ENCODE measurements around the gene BHLHA15. TPM values are rescaled to one million over a fixed set of nuclear protein-coding genes. Genes with fewer than 3 reads are reported as not detected.

The BHLHA15 gene
- total and polyA plus RNA-seq, 2 donors (not counting 1 experiment from before 2014, with no cell fraction given) = 0.33 TPM; not detected in 1

DNA sequence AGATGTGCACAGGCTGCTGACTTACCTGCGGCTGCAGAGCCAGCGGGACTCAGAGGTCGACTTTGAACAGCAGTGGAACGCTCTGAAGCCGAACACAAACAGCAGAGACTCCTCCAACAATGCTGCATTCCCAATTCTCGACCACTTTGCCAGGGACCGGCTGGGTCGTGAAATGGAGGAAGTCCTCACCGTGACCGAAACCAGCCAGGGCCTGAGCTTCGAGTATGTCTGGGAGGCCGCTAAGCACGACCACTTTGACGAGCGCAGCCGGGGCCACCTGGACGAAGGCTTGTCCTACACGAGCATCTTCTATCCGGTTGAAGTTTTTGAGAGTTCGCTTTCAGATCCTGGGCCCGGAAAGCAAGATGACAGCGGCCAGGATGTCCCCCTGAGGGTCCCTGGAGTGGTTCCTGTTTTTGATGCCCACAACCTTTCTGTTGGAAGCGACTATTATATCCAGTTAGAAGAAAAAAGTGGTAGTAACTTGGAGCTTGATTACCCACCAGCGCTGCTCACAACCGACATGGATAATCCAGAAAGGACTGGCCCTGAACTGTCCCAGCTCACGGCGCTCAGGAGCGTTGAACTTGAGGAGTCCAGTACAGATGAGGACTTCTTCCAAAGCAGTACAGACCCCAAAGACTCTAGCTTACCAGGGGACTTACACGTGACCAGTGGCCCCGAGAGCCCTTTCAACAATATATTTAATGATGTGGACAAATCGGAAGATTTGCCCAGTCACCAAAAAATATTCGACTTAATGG is 19.4 kb upstream of the BHLHA15 start:
- Histone ChIP-seq H2AFZ (ENCODE audit: low read length) (no peak overlapping the region), H3K27me3 (ENCODE audit: control insufficient read depth, insufficient read depth, low read length) (no peaks in the 10 kb centered on the region), H3K4me3 (replicated peaks in 1 of 4; ENCODE audit: control extremely low read depth in 1 of 4, insufficient read depth in 1 of 4, low read depth in 3 of 4, low read length in 4 of 4) (no peak overlapping the region), H4K20me1 (ENCODE audit: control insufficient read depth, extremely low read depth, insufficient read depth, low read length) (no peaks in the 10 kb centered on the region), H3K4me2 (ENCODE audit: extremely low read depth, insufficient read depth, low read length) (no peak overlapping the region), H3K36me3 (ENCODE audit: control insufficient read depth, insufficient read depth, low read length) (peaks cover 4% of the 10 kb centered on the region), H3K9me3 (ENCODE audit: control insufficient read depth, insufficient read depth, low read depth, low read length) (no peaks in the 10 kb centered on the region), H3K79me2 (ENCODE audit: control insufficient read depth, insufficient read depth, low read length) (no peaks in the 10 kb centered on the region), H3K27ac (ENCODE audit: insufficient read depth, low read length) (no peak overlapping the region), H3K4me1 (ENCODE audit: control insufficient read depth, extremely low read depth, insufficient read depth, low read length) (no peaks in the 10 kb centered on the region), H3K9ac (ENCODE audit: insufficient read depth, low read length) (no peak overlapping the region)
- no peak for TF ChIP-seq EZH2 (IDR thresholded peaks at IDR 0.05; ENCODE audit: low read length, missing control alignments)
- TF ChIP-seq, protein P1, sequence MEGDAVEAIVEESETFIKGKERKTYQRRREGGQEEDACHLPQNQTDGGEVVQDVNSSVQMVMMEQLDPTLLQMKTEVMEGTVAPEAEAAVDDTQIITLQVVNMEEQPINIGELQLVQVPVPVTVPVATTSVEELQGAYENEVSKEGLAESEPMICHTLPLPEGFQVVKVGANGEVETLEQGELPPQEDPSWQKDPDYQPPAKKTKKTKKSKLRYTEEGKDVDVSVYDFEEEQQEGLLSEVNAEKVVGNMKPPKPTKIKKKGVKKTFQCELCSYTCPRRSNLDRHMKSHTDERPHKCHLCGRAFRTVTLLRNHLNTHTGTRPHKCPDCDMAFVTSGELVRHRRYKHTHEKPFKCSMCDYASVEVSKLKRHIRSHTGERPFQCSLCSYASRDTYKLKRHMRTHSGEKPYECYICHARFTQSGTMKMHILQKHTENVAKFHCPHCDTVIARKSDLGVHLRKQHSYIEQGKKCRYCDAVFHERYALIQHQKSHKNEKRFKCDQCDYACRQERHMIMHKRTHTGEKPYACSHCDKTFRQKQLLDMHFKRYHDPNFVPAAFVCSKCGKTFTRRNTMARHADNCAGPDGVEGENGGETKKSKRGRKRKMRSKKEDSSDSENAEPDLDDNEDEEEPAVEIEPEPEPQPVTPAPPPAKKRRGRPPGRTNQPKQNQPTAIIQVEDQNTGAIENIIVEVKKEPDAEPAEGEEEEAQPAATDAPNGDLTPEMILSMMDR (conservative IDR thresholded peaks at IDR 0.05 in 1 of 2, IDR thresholded peaks at IDR 0.05 in 1 of 2; ENCODE audit: low read depth in 1 of 2, low read length in 2 of 2) = no peak
- no peak for DNase-seq (ENCODE audit: low read depth in 2 of 2)

DNA sequence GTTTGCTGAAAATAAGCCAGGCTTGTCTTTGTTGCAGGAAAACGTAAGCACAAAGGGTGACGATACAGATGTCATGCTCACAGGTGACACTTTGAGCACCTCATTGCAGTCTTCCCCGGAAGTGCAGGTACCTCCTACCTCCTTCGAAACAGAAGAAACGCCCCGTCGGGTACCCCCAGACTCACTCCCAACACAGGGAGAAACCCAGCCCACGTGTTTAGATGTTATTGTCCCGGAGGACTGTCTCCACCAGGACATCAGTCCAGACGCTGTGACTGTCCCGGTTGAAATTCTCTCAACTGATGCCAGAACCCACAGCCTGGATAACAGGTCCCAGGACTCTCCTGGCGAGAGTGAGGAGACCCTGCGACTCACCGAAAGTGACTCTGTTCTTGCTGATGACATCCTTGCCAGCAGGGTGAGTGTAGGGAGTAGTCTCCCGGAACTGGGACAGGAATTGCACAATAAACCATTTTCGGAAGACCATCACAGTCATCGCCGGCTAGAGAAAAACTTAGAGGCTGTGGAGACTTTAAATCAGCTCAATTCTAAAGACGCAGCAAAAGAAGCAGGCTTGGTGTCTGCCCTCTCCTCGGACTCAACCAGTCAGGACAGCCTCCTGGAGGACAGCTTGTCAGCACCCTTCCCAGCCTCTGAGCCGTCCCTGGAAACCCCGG is 18.3 kb upstream of the BHLHA15 start:
- Histone ChIP-seq H3K4me2 (ENCODE audit: extremely low read depth, insufficient read depth, low read length) (no peak overlapping the region), H3K4me1 (ENCODE audit: control insufficient read depth, extremely low read depth, insufficient read depth, low read length) (no peaks in the 10 kb centered on the region), H3K9me3 (ENCODE audit: control insufficient read depth, insufficient read depth, low read depth, low read length) (no peaks in the 10 kb centered on the region), H3K9ac (ENCODE audit: insufficient read depth, low read length) (no peak overlapping the region), H3K79me2 (ENCODE audit: control insufficient read depth, insufficient read depth, low read length) (no peaks in the 10 kb centered on the region), H3K27ac (ENCODE audit: insufficient read depth, low read length) (no peak overlapping the region), H2AFZ (ENCODE audit: low read length) (no peak overlapping the region), H4K20me1 (ENCODE audit: control insufficient read depth, extremely low read depth, insufficient read depth, low read length) (no peaks in the 10 kb centered on the region), H3K4me3 (replicated peaks in 1 of 4; ENCODE audit: control extremely low read depth in 1 of 4, insufficient read depth in 1 of 4, low read depth in 3 of 4, low read length in 4 of 4) (no peak overlapping the region), H3K36me3 (ENCODE audit: control insufficient read depth, insufficient read depth, low read length) (peaks cover 4% of the 10 kb centered on the region), H3K27me3 (ENCODE audit: control insufficient read depth, insufficient read depth, low read length) (no peaks in the 10 kb centered on the region)
- TF ChIP-seq EZH2 (IDR thresholded peaks at IDR 0.05; ENCODE audit: low read length, missing control alignments) = no peak
- TF ChIP-seq, protein P1 (conservative IDR thresholded peaks at IDR 0.05 in 1 of 2, IDR thresholded peaks at IDR 0.05 in 1 of 2; ENCODE audit: low read depth in 1 of 2, low read length in 2 of 2) = no peak
- DNase-seq (ENCODE audit: low read depth in 2 of 2) = no peak

DNA sequence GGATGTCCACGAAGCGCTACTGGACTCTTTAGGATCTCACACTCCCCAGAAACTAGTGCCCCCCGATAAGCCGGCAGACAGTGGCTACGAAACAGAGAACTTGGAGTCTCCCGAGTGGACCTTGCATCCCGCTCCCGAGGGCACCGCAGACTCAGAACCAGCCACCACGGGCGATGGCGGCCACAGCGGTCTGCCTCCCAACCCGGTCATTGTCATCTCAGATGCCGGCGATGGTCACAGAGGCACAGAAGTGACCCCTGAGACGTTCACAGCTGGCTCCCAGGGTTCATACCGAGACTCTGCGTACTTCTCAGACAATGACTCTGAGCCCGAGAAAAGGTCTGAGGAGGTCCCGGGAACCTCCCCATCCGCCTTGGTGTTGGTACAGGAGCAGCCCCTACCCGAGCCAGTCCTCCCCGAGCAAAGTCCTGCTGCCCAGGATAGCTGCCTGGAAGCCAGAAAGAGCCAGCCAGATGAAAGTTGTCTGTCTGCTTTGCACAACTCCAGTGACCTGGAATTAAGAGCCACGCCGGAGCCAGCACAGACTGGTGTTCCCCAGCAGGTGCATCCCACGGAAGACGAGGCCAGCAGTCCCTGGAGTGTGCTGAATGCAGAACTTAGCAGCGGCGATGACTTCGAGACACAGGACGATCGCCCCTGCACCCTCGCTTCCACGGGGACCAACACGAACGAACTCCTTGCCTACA is 17.6 kb upstream of the BHLHA15 start:
- peaks cover 4% of the 10 kb centered on the region for H3K36me3 ChIP-seq (ENCODE audit: control insufficient read depth, insufficient read depth, low read length)
- H3K27ac ChIP-seq (ENCODE audit: insufficient read depth, low read length) = no peak overlapping the region
- no peaks in the 10 kb centered on the region for H3K4me1 ChIP-seq (ENCODE audit: control insufficient read depth, extremely low read depth, insufficient read depth, low read length)
- H3K27me3 ChIP-seq (ENCODE audit: control insufficient read depth, insufficient read depth, low read length) = no peaks in the 10 kb centered on the region
- H3K79me2 ChIP-seq (ENCODE audit: control insufficient read depth, insufficient read depth, low read length) = no peaks in the 10 kb centered on the region
- H3K4me3 ChIP-seq (replicated peaks in 1 of 4; ENCODE audit: control extremely low read depth in 1 of 4, insufficient read depth in 1 of 4, low read depth in 3 of 4, low read length in 4 of 4) = no peak overlapping the region
- no peak overlapping the region for H2AFZ ChIP-seq (ENCODE audit: low read length)
- H4K20me1 ChIP-seq (ENCODE audit: control insufficient read depth, extremely low read depth, insufficient read depth, low read length) = no peaks in the 10 kb centered on the region
- no peak for DNase-seq (ENCODE audit: low read depth in 2 of 2)
- H3K9ac ChIP-seq (ENCODE audit: insufficient read depth, low read length) = no peak overlapping the region
- TF ChIP-seq, protein P1 (conservative IDR thresholded peaks at IDR 0.05 in 1 of 2, IDR thresholded peaks at IDR 0.05 in 1 of 2; ENCODE audit: low read depth in 1 of 2, low read length in 2 of 2) = no peak
- TF ChIP-seq EZH2 (IDR thresholded peaks at IDR 0.05; ENCODE audit: low read length, missing control alignments) = no peak
- no peaks in the 10 kb centered on the region for H3K9me3 ChIP-seq (ENCODE audit: control insufficient read depth, insufficient read depth, low read depth, low read length)
- H3K4me2 ChIP-seq (ENCODE audit: extremely low read depth, insufficient read depth, low read length) = no peak overlapping the region
